Astrocyte of the spinal cord (primary cell): ENCODE measurements around the gene CCDC73.

Experiments
- DNase-seq: peaks from one replicate; pipeline ENCODE4 v3.0.0; 2011; ENCODE audit warnings: low read depth, low spot score
- H3K4me3 ChIP-seq: 2 replicates; pipeline ENCODE4 v1.5.1; 2011; ENCODE audit warnings: low read depth, mild to moderate bottlenecking, low read length, moderate library complexity
- in situ Hi-C: cut with HindIII; loops from 2 replicates; pipeline ENCODE4 v1.10.0; 2017; ENCODE audit warnings: low sequenced_read_pairs
- TF ChIP-seq, protein P1 (sequence below): IDR thresholded peaks from 2 replicates; pipeline ENCODE4 v1.5.1; 2012; ENCODE audit warnings: low read depth, mild to moderate bottlenecking, low read length, inconsistent platforms

The CCDC73 gene

DNA sequence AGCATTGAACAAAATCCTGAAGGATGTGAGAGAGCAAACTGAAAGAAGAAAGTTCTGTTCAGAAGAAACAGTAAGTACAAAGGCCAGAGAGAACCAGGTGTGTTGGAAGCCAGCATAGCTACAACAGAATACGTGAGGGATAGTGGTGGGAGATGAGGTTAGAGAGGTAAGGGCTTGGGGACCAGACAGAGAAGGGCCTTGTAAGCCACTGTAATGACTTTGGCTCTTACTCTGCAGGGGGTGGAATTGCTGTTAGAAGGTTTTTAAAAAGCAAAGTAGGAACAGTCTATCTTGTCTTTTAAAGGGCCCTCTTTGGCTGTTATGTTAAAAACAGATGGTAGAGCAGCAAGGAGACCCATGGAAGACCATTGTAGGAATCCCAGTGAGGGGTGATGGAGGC is 39.5 kb upstream of the CCDC73 start:
- no peak overlapping the region for H3K4me3 ChIP-seq
- TF ChIP-seq, protein P1, sequence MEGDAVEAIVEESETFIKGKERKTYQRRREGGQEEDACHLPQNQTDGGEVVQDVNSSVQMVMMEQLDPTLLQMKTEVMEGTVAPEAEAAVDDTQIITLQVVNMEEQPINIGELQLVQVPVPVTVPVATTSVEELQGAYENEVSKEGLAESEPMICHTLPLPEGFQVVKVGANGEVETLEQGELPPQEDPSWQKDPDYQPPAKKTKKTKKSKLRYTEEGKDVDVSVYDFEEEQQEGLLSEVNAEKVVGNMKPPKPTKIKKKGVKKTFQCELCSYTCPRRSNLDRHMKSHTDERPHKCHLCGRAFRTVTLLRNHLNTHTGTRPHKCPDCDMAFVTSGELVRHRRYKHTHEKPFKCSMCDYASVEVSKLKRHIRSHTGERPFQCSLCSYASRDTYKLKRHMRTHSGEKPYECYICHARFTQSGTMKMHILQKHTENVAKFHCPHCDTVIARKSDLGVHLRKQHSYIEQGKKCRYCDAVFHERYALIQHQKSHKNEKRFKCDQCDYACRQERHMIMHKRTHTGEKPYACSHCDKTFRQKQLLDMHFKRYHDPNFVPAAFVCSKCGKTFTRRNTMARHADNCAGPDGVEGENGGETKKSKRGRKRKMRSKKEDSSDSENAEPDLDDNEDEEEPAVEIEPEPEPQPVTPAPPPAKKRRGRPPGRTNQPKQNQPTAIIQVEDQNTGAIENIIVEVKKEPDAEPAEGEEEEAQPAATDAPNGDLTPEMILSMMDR: no peak
- no peak for DNase-seq
- in situ Hi-C loops: no loop called here

DNA sequence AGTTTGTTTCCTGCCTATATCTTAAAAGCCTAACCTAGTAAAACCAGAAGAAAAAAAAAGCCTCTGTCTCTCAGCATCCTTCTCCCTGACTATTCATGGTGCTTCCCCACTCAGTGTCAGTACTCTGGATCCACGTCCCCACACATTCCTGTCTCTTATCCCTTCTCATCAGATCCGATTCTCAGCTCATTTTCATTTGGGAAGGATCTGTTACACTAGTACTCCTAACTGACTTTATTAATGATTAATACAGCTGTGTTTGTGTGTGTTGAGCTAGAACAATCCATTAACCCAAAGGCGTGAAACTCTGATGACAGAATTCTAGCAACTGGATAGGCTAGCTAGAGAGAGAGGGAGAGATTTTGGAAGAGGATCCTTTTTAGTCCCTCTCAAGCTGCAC is 36.8 kb upstream of the CCDC73 start:
- no peak for DNase-seq
- TF ChIP-seq, protein P1: no peak
- in situ Hi-C loops: no loop called here
- no peak overlapping the region for H3K4me3 ChIP-seq

DNA sequence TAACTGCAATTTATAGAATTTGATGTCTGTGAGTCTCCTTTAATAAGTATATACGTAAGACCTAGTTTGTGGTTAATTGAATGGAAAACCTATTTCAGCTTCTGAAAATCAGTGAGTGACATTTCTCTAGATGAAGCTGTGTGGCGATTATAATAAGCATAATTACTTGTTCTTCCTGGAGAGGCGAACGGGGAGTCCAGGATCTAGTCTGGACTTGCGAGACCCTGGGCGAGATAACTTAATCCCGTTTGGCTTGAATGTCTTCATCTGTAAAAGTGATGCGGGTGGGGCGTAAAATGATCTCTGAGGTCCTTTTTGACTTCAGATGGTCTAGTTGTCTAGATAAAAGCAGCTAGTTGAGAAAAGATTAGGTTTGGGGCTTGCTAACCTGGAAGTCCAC is 36.3 kb upstream of the CCDC73 start:
- in situ Hi-C loops: no loop called here
- H3K4me3 ChIP-seq: no peak overlapping the region
- no peak for DNase-seq
- TF ChIP-seq, protein P1: no peak

DNA sequence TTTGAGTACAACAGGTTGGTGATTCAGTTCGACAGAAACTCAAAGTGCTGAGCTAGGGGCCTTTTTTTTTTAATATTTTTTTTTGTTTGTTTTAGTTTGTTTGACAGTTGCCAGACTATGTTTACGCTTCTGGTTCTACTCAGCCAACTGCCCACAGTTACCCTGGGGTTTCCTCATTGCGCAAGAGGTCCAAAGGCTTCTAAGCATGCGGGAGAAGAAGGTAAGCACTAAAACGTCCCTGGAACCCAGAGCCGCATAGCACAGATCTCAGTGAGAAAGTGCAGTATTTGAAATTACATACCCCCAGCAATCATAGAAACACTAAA is 35.9 kb upstream of the CCDC73 start:
- TF ChIP-seq, protein P1: no peak
- DNase-seq: no peak
- in situ Hi-C loops: no loop called here
- peak overlapping the region; percentile 43 for H3K4me3 ChIP-seq

DNA sequence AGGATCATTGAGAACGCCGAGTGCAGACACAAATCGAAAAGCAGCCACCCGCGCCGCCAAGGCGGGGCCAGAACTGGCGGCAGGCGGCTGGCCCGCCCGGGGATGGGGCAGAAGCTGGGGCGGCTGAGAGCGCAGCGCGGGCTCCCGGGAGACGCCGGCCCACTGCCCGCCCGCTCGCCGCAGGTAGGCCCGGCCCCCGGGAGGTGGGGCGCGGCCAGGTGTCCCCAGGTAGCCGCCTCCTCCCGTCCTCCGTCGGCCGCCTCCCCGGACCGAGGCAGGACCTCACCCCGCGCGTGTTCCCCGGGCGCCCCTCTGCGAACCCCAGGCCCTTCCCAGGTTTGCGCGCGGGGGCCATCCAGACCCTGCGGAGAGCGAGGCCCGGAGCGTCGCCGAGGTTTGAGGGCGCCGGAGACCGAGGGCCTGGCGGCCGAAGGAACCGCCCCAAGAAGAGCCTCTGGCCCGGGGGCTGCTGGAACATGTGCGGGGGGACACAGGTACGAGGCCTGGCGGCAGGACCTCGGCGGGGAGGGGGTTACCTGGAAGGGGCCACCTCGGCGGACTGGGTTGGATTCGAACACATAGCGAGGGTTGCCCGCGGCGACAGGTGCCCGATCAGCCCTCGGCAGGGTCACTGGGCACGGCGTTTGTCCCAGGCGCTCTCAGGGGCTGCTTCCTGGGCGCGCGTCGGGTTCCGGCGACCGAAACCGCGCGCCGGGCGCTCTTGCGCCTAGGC is 35.4 kb upstream of the CCDC73 start, which contains the start of gene PRRG4:
PRRG4 (plus strand) TSS at position 248 of the 733 bp plus-strand sequence. CDS start 603 bp downstream, outside the sequence.
- peak within 1 kb of the TSS; percentile 43 for H3K4me3 ChIP-seq
- TF ChIP-seq, protein P1: no peak
- in situ Hi-C loops: no loop called here
- peak; percentile 13 for DNase-seq

DNA sequence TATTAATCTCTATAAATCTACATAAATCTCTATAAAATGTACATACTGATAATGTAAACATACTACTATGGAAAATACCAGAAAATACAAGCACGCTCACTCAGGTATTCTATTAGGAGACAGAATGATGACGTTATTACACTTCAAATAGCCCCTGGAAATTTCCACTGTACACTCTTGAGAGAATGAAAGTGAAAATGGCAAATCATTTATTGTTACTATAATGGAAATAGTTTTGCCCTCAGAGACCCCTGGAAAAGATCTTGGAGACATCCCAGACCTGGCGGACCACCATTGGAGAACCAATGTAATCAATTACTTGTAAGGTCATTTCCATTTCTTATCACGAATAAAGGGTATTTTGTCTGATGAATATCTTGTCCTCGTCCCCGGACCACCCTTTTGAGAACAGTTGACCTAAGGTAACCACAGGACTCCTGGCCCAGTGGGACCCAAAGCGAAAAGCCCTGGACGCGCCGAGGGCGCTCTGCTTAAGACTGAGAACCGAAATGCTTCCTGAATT is 34.8 kb upstream of the CCDC73 start:
- H3K4me3 ChIP-seq: peak overlapping the region; percentile 43
- TF ChIP-seq, protein P1: no peak
- no peak for DNase-seq
- in situ Hi-C loops: no loop called here
